GM18526 (cell line): ENCODE measurements around the gene VHLL.

Experiments
- POLR2A ChIP-seq: IDR thresholded peaks from 3 replicates; pipeline ENCODE4 v1.6.1; 2011; ENCODE audit not compliant: insufficient read length; ENCODE audit errors: extremely low read depth

The VHLL gene

GRCh38 chr1:156298852-156299357, at the start of gene VHLL:
Gene VHLL (minus strand): TSS chr1:156299307. CDS start chr1:156299189, 118 bp downstream.
- no peak for TF ChIP-seq POLR2A

GRCh38 chr1:156347331-156347730, 48.2 kb upstream of the VHLL start:
- no peak for TF ChIP-seq POLR2A

- no peak for TF ChIP-seq POLR2A
Measured at GRCh38 chr1:156346636-156347035, 47.5 kb upstream of the VHLL start.

- no peak for TF ChIP-seq POLR2A
Measured at GRCh38 chr1:156344409-156344808, 45.3 kb upstream of the VHLL start.

GRCh38 chr1:156342166-156342955, 43.3 kb upstream of the VHLL start:
- TF ChIP-seq POLR2A, result no peak

GRCh38 chr1:156338180-156338976, 39.3 kb upstream of the VHLL start, which contains the start of the genes CCT3 and TSACC:
Gene CCT3 (minus strand): TSS chr1:156338292. CDS start chr1:156338184, 108 bp downstream.
Gene TSACC (plus strand): TSS chr1:156338526. CDS start chr1:156339758, 1,232 bp downstream.
- TF ChIP-seq POLR2A, result peak; percentile 88

- TF ChIP-seq POLR2A, result no peak
Measured at GRCh38 chr1:156337888-156338179, 38.7 kb upstream of the VHLL start.

- no peak for TF ChIP-seq POLR2A
Measured at GRCh38 chr1:156337052-156337887, 38.2 kb upstream of the VHLL start.

GRCh38 chr1:156336242-156336641, 37.1 kb upstream of the VHLL start:
- TF ChIP-seq POLR2A, result no peak

GRCh38 chr1:156320560-156320959, 21.5 kb upstream of the VHLL start:
- TF ChIP-seq POLR2A, result no peak

GRCh38 chr1:156319664-156320063, 20.6 kb upstream of the VHLL start:
- no peak for TF ChIP-seq POLR2A

- TF ChIP-seq POLR2A, result no peak
Measured at GRCh38 chr1:156316909-156317308, 17.8 kb upstream of the VHLL start.

- TF ChIP-seq POLR2A, result no peak
Measured at GRCh38 chr1:156310962-156311361, 11.9 kb upstream of the VHLL start.

- no peak for TF ChIP-seq POLR2A
Measured at GRCh38 chr1:156308078-156308477, 9.0 kb upstream of the VHLL start.

- TF ChIP-seq POLR2A, result no peak
Measured at GRCh38 chr1:156305215-156305614, 6.1 kb upstream of the VHLL start.
